Activated naive CD4-positive, alpha-beta T cell treated with anti-CD3 and anti-CD28 coated beads, Interleukin-2, amount 50 U/mL, for 16 hours (primary cell): ENCODE data around the gene ZBED3.
A peak's percentile ranks its signal among the peaks of the same experiment; 100 is the strongest.
"Not testable (repeated sequence)": the region's sequence is repeated elsewhere in the genome, so short reads cannot be mapped to it uniquely, and the experiment has no call there.

Experiments used
- DNase-seq: peaks from one replicate; pipeline ENCODE4 v3.0.0-alpha.2; 2020

ZBED3 gene, protein sequence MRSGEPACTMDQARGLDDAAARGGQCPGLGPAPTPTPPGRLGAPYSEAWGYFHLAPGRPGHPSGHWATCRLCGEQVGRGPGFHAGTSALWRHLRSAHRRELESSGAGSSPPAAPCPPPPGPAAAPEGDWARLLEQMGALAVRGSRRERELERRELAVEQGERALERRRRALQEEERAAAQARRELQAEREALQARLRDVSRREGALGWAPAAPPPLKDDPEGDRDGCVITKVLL

DNA sequence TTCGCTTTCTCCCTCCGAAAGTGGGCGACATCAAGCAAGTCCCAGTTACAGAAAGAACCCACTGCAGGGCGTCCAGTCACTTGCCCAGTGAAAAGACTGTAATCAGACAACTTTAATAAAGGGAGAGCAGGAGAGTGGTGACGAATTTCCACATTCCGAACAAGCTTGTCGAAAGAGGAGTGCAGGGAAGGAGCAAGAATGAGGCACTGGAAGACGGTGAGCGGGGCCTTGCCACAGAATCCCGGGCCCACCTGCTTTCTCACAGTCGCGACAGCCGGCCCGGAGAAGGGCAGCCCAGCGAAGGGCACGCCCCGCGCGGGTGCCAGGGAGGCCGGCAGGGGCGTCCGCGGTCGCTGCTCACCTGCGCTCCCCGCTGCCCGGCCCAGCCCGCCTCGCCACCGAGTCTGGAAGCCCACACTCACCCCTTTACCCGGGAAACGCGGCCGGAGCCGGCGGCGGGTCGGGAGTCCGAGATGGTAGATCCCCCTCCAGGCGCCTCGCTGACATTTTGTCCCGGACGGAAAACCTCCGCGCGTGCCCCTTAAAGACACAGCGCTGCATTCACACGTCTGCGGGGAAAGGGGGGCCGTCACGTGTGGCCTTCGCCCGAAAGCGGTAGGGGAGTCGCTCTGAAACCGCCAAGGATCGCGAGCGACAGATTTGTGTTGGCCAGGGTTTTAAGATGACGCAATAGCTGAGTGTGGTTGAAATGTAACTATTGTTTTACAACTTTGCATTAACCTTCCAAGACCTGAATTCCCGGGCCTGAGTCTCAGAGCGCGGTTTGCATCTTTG lies at the start of gene ZBED3:
ZBED3 (minus strand) TSS at position 597 of the 795 bp plus-strand sequence. CDS start 9,407 bp downstream, outside the sequence.
- peak; percentile 56 for DNase-seq

DNA sequence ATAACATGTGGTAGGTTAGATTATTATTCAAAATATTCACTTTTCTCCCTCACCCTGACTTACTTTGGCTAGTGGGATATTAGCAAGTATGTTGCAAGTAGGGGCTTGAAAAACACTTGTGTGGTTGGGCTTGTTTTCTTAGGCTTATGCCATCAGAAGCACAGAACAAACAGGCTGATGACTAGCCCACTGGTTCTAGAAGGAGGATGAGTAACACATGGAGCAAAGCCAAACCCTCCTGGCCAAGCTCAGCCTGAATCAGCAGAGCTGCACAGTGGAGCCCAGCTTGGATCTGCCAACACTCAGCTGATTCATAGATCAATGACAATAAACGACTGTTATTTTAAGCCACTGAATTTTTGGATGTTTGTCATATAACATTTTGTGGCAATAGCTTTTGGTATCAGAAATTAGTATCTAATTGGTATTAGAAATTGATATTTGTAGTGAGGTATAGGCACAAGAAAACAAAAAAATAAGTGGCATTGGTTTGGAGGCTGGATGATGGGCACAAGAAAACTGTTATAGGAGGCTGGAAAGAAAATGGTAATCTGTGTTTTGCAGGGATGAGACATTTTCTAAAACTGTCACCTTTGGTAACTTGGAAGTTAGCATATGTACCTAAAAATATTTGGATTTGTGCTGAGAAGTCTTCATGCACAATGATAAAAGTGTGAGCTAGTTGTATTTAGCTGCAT lies 46.1 kb upstream of the ZBED3 start:
- DNase-seq = no peak

DNA sequence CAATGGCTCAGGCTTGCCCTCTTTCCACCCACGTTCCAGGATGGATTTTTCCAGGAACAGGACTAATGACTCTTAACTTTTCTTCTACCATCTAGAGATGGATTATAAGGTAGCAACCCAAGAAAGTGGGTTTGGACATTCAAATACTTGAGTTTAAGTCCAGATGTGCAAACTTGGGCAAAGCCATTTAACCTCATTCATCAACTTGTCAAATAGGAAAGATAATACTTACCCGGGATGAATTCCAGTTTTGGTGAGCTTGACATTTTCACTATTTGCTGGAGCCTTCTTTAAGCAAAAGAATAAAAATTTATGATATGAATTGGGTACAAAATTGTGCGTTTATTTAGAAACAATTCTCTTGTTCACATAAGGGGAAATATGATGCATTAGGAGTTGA lies 44.3 kb upstream of the ZBED3 start:
- no peak for DNase-seq

DNA sequence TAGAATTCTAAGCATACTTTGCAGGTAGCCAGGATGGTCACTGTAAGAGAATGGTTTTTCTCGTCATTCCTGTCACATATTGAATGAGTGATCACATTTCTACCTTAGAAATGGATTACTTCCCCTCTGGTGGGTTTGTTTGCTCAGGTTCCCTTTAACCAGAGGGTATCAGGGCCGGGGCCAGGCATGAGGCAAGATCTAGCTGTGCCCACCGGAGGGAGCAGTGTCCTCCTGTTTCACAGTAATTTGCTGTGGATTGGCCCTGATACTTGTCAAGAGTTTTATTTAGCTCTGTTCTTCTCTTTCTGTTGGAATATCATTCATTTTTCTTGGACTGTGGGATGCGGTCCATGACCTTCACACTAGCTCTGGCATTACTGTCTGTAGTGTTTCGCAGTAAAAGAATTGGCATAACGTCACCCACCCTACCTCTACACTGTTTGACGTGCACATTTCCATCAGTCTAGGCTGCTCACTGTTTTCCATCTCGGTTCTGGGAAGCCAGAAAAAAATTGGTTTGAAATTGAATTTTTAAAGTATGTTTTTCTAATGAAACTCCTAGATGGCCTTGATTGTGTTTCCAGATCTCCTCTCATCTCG lies 42.4 kb upstream of the ZBED3 start:
- DNase-seq = peak; percentile 17

DNA sequence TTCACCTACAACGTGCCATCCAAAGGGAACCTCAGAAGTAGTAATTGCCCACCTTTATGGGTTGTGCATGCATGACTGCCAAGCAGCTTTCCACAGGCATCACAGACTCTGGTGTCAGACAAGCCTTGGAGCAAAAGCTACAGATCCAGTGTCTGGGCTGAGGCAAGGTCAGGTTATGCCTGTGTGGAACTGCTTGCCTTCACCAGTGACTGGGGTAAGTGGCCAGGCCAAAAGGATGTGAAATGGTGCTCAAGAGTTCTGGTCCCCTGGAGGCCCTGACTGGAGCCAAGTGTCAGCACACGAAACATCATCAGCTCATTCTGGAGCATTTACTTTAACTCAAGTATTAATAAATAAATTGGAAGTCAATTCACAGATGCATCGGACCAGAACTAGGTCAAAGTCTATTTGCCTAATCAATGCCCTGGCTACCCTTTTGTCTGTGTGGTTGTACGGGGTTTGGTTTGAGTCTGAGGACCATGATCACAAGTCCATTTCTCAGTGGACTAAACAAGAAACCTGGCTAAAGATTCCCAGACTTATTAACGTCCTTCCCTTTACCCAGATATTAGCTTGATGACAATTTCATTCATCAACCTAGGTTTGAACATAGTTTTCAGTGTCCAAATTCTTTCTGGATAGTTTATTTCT lies 41.5 kb upstream of the ZBED3 start:
- DNase-seq = no peak

DNA sequence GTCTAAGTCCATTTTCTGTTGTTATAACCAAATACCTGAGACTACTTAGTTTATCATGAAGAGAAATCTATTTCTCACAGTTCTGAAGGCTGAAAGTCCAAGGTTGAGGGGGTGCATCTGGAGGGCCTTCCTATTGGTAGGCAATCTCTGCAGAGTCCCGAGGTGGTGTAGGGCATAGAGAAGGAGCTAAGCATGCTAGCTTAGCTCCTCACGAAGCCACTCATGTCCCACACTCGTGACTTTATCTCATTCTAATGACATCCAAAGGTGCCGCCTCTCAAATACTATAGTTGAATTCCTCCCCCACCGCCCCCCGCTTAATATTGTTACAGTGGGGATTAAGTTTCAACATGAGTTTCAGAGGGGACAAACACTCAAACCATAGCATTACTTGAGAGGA lies 36.0 kb upstream of the ZBED3 start:
- no peak for DNase-seq

DNA sequence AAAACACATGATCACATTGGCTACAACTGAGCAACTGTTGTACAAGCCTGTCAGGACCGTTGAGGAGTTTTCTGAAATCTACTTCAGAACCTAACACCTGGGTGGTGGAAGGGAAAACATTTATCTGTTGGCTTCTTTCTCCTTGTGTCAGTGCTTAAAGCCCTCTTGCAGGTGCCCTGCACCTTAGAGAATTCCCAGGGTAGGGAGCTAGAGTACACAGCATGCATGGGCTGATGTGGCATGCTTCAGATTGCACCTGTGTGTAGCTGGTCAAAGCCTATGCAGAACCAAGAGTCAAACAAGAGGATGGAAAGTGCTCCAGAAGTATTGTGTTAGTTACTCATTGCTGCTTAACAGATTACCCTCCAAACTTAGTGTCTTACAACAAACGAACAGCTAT lies 33.6 kb upstream of the ZBED3 start:
- DNase-seq = no peak

DNA sequence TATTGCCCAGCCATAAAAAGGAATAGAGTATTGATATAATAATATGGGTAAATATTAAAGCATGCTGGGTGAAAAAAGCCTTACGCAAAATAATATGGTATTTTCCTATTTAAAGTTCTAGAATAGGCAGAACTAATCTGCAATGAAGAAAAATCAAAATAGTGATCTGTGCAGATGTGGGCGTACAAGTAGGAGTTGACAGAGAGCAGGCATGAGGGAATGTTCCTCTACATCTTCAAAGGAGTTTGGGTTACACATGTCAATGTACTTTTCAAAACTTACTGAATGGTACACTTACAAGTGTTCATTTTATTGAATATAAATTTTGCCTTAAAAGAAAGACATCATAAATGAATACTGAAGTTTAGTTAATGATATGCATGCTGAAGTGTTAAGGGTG lies 33.0 kb upstream of the ZBED3 start:
- DNase-seq = no peak

DNA sequence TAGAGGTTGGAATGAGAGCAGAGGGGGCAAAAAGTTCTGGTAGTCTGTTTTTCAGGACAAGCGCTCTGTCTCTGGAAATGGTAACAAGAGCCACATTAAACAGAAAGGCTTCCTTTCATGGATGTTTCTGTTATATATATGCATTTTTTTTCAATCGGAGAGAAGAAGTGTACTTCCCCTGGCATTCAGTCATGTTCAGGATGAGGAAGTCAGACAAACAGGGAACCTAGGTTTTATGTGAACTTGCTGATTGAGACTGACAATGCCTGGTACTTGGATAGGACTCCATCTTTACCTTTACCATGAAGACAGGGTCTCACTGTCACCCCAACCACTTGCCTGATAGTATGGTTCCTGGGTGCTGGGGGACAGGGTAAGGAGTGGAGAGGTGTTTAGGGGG lies 30.1 kb upstream of the ZBED3 start:
- no peak for DNase-seq

DNA sequence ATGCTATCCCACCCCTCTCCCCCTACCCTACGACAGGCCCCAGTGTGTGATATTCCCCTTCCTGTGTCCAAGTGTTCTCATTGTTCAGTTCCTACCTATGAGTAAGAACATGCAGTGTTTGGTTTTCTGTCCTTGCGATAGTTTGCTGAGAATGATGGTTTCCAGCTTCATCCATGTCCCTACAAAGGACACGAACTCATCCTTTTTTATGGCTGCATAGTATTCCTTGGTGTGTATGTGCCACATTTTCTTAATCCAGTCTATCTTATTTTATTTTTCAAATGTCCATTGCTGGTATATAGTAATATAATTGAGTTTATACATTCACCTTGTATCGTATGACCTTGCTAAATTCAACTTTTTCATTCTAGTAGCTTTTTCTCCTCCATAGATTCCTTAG lies 19.9 kb upstream of the ZBED3 start:
- DNase-seq = not testable (repeated sequence)

DNA sequence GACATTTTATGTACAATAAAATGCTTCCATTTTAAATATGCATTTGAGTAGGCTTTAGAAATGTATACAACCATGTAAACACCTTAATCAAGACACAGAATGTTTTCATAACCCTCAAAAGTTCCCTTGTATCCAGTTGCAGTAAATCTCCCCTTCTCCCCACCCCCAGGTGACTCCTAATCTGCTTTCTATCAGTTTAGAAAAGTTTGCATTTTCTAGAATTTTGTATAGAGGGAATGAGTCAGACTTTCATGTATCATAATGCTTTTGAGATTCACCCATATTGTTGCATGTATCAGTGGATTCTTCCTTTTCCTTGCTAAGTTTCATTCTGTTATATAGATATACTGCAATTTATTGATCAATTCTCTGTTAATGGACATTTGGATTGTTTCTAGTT lies 17.7 kb upstream of the ZBED3 start:
- DNase-seq = no peak

DNA sequence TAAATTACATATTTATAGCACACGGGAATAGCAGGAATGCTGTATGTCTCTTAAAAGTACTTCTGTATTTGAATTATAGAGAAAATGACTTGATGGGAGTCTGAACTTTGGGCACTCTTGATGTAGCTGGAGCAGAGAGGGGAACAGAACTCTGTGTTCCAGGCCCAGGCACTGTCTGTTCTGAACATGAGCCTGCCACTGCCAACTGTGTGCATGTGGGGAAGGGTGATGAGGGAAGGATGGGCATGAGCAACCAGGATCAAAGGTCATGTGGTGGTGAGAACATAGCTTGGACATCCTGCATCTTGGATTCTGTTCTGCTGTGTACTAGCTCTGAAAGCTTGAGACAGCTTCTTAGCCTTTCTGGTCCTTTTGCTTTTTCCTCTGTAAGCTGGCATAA lies 16.4 kb upstream of the ZBED3 start:
- no peak for DNase-seq

DNA sequence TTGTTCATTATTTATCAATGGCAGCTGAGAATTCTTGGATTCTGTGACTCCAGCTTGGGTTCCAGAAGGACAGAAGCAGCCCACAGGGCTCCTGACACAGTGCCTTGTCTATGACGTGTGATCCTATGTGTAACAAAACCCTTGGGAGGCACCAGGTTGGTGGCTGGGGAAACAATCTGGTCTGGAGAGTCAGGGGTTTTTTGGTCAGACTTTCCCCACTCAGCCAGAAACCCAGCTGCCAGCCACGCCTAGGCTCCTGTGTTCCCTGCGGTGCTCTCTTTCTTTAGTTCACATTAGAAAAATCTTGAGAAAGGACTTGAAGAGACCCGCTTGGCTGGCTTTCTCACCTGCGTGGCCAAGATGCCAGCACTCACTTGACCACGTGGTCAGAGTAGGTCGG lies 15.5 kb upstream of the ZBED3 start:
- no peak for DNase-seq

DNA sequence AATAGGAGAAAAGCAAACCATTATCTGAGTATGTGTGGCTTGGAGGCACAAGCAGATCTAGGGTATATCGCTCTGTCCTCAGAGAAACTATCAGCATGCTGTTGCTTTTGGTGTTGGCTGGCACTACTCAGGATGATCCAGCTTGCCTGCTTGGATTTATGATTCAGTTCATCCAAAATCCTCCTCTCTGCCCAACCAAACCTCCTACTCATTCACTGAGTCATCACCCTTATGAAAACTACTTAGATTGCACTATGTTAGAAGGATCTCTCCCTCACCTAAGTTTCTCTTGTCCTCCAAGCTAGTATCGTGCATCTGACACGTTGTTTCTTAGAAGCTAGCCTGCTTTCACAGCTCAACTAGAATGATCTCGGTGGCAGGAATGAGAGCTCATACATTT lies 14.2 kb upstream of the ZBED3 start:
- DNase-seq = no peak

DNA sequence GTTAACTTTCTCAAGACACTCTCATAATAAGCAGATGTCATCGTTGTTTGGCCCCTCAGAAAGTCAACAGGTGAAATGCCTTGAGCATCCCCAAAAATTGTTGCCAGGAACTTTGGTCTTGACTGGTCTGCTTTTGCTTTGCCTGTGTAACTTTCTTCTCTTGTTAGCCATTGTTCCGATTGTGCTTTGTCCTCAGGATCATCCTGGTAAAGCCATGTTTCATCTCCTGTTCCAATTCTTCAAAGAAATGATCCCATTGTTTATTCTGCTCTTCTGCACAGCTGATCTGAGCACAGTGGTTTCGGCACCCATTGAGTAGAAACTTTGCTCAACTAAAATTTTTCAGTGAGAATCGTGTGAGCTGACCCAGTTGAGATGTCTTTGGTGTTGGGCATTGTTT lies 8.1 kb upstream of the ZBED3 start:
- DNase-seq = no peak

DNA sequence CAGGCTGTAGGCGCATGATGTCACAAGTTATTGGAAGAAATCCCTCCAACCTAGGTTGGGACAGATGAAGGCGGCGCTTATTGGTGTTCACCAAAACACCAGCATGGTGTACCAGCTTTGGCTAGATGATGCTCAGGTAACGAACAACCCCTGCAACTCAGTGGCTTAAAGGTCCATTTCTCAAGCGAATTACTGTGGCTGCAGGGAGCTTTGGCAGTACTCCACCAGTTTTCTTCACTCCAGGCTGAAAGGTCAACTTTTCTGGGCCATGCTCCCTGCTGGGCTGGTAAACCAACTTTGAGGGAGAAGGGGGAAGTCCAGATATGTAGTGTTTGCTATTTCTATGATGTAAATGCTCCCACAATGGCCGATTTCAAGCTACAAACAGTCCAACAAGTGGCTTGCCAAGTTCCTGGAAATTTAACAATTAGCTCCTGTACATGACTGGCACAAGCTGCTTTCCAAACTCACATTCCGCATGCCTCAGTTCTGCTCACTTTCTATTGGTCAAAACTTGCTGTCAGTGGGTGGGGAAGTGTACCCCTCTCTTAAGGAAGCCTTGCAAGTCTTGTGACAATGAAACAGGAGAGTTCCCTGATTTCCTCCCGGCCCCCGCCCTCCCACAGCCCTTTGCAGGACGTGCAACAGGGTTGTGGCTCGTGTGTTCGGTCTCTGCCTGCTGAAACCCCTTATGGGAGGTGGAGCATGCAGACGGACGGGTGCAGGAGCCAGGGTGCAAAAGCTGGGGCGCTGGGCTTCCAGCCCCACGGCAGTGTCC lies 588 bp upstream of the ZBED3 start:
- no peak for DNase-seq

DNA sequence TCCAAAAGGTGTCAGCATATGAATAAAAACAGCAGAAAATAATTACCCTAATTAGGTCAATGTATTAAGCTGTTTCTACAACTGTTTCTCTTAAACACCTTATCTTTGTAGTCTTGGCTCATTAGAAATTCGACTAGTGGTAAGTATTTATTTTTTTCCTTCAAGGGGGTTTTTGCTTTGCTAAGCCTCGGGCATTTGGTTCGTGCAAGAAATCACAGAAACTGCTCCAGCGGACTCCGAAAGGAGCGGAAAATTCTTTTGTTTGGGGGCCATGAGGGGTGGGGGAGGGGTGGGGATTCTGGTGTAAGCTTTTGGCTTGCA lies 757 bp downstream of the ZBED3 start:
- no peak for DNase-seq

DNA sequence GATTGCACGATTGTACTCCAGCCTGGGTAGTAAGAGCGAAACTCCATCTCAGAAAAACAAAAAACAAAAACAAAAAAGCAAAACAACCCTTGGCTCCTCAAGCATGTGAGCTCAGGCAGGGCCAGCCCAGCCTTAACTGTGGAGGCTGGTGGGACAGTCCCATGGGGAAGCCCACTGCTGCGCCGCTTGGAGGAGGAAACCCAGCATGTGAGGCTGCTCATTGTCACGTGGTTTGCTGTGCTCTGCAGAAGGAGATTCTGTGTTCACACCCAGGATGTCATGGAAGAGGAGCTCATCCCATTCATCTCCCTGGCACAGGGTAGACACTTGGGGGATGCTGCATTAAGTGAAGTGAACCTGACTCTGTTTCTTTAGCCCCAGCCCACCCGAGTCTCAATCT lies 4.0 kb downstream of the ZBED3 start:
- DNase-seq = no peak

DNA sequence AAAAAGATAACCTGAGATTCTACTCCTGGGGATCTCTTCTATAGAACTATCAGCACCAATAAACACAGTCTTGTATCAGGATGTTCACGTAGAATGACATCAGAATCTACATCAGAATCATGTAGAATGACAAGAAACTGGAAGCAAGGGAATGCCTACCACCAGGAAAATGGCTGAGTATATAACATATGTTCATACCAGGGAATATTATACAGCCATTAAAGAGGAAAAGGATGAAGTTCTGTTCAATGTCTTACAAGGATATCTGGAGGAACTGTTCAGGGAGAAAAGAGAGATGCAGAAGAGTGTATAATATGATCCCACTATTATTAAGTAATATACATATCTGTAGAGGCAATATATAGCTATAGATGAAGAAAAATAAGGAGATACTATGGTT lies 4.8 kb downstream of the ZBED3 start:
- no peak for DNase-seq

DNA sequence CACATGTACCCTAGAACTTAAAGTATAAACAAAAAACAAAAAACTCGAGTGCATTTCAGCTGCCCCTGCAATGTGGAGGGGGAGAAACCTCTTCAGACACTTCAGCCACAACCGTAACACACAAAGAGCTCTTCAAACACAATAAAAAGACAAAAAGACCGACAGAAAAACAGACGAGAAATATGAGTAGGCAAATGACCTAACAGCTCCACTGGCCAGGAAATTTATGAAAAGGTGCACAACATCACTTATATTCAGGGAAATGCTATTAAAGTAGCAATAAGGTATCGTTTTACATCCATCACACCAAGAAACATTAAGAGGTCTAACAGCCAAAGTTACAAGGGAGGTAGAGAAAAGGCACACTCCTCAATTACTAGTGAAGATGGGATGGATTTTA lies 6.2 kb downstream of the ZBED3 start:
- no peak for DNase-seq

DNA sequence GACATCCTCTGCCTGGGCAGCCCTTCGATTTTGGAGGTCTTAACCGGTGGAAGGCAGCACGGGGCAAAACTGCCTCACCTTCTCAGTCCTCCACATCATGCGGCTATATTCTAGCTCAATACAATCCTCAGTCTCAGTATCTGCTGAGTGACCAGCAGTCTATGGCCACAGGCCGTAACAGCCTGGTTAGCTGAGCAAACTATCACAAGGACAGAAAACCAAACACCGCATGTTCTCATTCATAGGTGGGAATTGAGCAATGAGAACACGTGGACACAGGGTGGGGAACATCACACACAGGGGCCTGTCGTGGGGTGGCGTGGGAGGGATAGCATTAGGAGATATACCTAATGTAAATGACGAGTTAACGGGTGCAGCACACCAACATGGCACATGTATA lies 6.6 kb downstream of the ZBED3 start:
- DNase-seq = not testable (repeated sequence)

DNA sequence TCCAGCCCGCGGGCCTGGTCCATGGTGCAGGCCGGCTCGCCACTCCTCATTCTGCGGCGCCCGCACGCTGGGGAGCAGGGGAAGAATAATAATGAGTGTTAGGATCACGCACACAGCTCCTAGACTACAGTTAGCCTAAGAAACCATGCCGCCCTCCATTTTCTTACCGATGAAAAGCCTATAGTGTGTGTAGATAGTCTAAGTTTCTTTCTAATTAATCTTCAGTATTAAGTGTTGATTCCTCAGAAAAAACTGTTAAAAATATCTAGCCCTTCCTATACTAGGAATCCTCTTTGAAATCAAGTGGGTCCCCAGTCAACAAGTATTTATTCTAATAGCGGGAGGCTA lies 9.3 kb downstream of the ZBED3 start:
- no peak for DNase-seq
